Activated CD8-positive, alpha-beta memory T cell treated with anti-CD3 and anti-CD28 coated beads, Interleukin-2, amount 10 ng/mL, durations not matched to agents 7 days and 5 days (primary cell): ENCODE data around the gene AKT3. TPM values are rescaled to one million over a fixed set of nuclear protein-coding genes. Genes with fewer than 3 reads are reported as not detected.

Experiments
- ATAC-seq: fragments of 150-1000 bp; cut with Tn5 transposase; one replicate; pipeline ENCODE4 v1.10.0; 2021; ENCODE audit warnings: moderate library complexity
- CTCF ChIA-PET: fragments of 350-600 bp; sonication (Branson Sonifier 250); formaldehyde crosslinking; loops from one replicate; lab custom pipeline; 2021; ENCODE audit warnings: antibody characterized with exemption; lab: Charles Lee
- DNase-seq: peaks from one replicate; pipeline ENCODE4 v3.0.0-alpha.2; 2020
- H3K27ac Mint-ChIP-seq: one replicate; pipeline ENCODE4 v1.8.0; 2021; ENCODE audit warnings: mild to moderate bottlenecking, mixed read lengths
- H3K27me3 Mint-ChIP-seq: one replicate; pipeline ENCODE4 v1.8.0; 2021; ENCODE audit warnings: mixed read lengths
- H3K36me3 Mint-ChIP-seq: one replicate; pipeline ENCODE4 v1.8.0; 2021; ENCODE audit warnings: mild to moderate bottlenecking, mixed read lengths
- H3K4me1 Mint-ChIP-seq: one replicate; pipeline ENCODE4 v1.8.0; 2021; ENCODE audit warnings: mixed read lengths
- H3K4me3 Mint-ChIP-seq: one replicate; pipeline ENCODE4 v1.8.0; 2021; ENCODE audit warnings: mild to moderate bottlenecking, moderate library complexity, mixed read lengths
- H3K9me3 Mint-ChIP-seq: one replicate; pipeline ENCODE4 v1.8.0; 2022; ENCODE audit warnings: low read depth, mixed read lengths
- total RNA-seq, 2 experiments: library from RNA; stranded (reverse); gene quantifications; one replicate each; pipeline ENCODE4 v1.2.3, GENCODE V29; 2021

AKT3 gene
- total RNA-seq, 2 experiments from 2014 or later, result 40.8 to 42.6 TPM

DNA sequence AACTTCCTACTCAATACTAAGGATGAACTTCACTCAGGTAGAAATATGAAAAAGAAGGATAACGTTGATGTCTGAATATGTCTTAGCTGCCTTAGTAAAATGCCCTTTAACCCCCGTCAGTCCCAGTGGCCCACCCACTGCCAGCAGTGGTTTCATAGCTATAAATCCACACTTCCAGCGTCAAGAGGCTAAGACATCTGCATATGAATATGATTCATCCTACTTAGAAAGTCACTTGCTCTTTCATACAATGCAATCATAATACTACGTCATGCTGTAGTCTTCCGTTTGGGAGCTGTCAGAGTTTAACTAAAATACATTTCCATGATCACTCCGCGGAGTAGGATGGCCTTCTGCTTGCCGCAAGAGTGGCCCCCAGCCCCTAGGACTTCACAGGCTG lies 346.9 kb downstream of the AKT3 start:
- no peaks in the 10 kb centered on the region for H3K9me3 Mint-ChIP-seq
- CTCF ChIA-PET, result interaction anchor here (1.0 to 1.7 kb wide), 2 partner anchors 9 to 11 kb away, joined by 3 to 4 read pairs; no protein-coding TSS in a partner anchor
- peaks cover 22% of the 10 kb centered on the region for H3K36me3 Mint-ChIP-seq
- no peaks in the 10 kb centered on the region for H3K27me3 Mint-ChIP-seq
- H3K4me3 Mint-ChIP-seq, result no peak overlapping the region
- no peak overlapping the region for H3K27ac Mint-ChIP-seq
- no peak for ATAC-seq
- DNase-seq, result no peak
- H3K4me1 Mint-ChIP-seq, result peaks cover 26% of the 10 kb centered on the region

DNA sequence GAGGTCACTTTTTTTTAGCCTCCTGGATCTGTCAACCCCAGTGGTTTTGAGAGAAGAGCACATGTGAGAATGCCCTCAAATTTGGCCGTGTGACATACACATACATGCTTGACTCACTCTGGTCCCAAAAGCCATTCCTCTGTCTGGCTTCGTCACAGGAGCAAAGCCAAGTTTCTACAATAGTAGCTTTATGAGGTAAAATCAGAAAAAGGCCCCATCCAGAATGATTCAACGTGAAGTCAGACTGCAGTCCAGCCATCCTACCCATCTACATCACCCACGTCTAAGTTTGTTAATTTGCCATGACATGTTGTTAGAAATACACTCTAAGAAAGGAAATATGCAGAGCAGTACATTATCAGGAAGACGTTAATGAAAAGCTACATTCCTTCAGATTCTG lies 349.0 kb downstream of the AKT3 start:
- Mint-ChIP-seq H3K4me3 (no peak overlapping the region), H3K36me3 (peaks cover 20% of the 10 kb centered on the region), H3K9me3 (no peaks in the 10 kb centered on the region), H3K27me3 (no peaks in the 10 kb centered on the region), H3K27ac (no peak overlapping the region), H3K4me1 (peaks cover 4% of the 10 kb centered on the region)
- ATAC-seq (no peak), DNase-seq (no peak)
- CTCF ChIA-PET, result interaction anchor here (1.1 kb wide), 1 partner anchor 24 kb away, joined by 3 read pairs; no protein-coding TSS in a partner anchor

DNA sequence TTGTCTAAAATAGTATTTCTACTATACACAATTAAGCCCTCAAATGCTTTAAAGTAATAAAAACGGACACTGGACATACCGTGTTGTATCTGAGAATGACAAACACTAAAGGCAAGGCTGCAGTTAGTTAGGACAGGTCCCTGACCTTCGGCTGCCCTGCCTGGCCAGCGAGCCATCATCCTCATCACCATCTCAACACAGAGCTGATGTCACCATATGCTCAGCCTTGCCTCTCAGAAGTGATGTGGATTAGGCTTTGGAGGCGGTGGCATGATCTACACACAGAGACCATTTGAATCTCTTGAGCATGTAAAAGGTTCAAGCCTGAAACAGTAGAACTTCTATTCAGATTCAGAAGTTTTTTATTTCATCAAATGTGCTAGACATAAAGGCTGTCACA lies 349.5 kb downstream of the AKT3 start:
- Mint-ChIP-seq H3K27ac (no peak overlapping the region), H3K27me3 (no peaks in the 10 kb centered on the region), H3K9me3 (no peaks in the 10 kb centered on the region), H3K4me3 (no peak overlapping the region), H3K4me1 (no peaks in the 10 kb centered on the region), H3K36me3 (peaks cover 21% of the 10 kb centered on the region)
- CTCF ChIA-PET, result interaction anchor here (1.1 kb wide), 1 partner anchor 24 kb away, joined by 3 read pairs; no protein-coding TSS in a partner anchor
- ATAC-seq (no peak), DNase-seq (no peak)

DNA sequence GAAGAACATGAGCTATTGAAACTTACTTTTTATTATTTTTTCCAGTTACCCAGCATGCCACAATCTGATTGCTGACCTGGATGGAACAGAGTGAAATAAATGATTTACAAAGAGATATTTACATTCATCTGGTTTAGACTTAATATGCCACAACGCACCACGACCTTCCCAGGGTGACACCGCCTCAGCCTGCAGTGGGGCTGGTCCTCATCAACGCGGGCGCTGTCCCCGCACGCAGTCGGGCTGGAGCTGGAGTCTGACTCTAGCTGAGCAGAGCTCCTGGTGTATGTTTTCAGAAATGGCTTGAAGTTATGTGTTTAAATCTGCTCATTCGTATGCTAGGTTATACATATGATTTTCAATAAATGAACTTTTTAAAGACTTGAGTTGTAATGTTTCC lies 350.3 kb downstream of the AKT3 start:
- Mint-ChIP-seq H3K9me3 (no peaks in the 10 kb centered on the region), H3K4me1 (no peaks in the 10 kb centered on the region)
- ATAC-seq, result no peak

DNA sequence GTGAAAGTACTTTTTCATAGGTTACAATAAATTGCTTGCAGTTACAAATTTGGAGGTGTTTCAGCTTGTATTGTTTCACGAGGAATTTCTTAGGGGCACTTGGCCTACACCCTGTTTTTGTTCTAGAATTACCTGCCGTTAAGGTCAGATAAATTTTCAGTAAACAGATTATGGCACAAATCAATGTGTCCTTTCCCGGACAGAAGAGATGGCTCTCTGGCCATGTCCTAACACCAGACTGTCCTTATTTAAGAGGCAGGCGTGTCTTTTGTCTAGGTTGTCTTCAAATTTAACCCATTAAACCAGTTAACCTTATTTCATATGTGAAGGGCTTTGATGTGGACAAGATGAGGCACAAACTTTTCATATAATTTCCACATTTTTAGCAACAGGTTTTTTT lies 350.8 kb downstream of the AKT3 start:
- no peak for DNase-seq
- Mint-ChIP-seq H3K36me3 (peaks cover 12% of the 10 kb centered on the region), H3K27ac (no peak overlapping the region), H3K4me3 (no peak overlapping the region), H3K9me3 (no peaks in the 10 kb centered on the region), H3K4me1 (no peaks in the 10 kb centered on the region), H3K27me3 (no peaks in the 10 kb centered on the region)
- no peak for ATAC-seq
- CTCF ChIA-PET, result no interaction called here

More for the DNA sequence above, 350.3 kb downstream of the AKT3 start:
- no peaks in the 10 kb centered on the region for H3K27me3 Mint-ChIP-seq
- CTCF ChIA-PET, result no interaction called here
- no peak for DNase-seq
- H3K4me3 Mint-ChIP-seq, result no peak overlapping the region
- H3K27ac Mint-ChIP-seq, result no peak overlapping the region
- H3K36me3 Mint-ChIP-seq, result peaks cover 15% of the 10 kb centered on the region

DNA sequence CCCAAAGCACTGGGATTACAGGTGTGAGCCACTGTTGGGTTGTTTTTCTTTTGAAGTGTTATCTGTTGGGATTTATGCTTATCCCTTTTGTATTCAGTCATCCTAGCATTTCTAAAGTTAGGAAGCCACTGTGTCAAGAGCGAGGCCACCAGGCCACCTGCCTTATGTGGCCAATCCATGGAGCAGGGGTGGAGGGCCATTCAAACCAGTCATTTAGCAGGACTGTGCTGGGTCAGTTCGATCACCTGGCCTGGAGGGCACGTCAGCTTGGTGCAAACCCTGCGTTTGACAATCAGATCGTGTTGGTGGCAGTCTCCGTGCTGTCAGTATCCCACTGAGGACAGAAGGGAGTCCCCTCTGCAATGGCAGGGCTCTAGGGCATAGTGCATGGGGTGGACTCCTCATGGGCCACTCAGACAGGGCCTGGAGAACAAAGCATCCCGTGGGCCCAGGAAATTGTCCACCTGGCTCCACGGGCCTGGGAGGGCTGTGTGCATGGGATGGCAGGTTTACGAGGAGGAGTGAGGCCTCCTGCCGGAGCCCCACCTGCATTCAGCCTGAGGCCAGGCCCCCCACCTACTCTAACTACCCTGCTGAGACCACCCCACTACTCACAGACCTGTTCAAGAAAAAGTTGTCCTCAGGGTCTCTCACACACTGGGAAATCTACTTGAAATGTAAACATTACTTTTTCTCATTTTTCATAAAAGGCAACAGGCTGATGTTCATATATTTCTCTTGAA lies 351.9 kb downstream of the AKT3 start:
- CTCF ChIA-PET, result no interaction called here
- ATAC-seq, result no peak
- no peaks in the 10 kb centered on the region for H3K4me1 Mint-ChIP-seq
- H3K9me3 Mint-ChIP-seq, result no peaks in the 10 kb centered on the region
- H3K27ac Mint-ChIP-seq, result no peak overlapping the region
- H3K36me3 Mint-ChIP-seq, result peaks cover 10% of the 10 kb centered on the region
- peak; percentile 26 for DNase-seq
- no peak overlapping the region for H3K4me3 Mint-ChIP-seq
- no peaks in the 10 kb centered on the region for H3K27me3 Mint-ChIP-seq

DNA sequence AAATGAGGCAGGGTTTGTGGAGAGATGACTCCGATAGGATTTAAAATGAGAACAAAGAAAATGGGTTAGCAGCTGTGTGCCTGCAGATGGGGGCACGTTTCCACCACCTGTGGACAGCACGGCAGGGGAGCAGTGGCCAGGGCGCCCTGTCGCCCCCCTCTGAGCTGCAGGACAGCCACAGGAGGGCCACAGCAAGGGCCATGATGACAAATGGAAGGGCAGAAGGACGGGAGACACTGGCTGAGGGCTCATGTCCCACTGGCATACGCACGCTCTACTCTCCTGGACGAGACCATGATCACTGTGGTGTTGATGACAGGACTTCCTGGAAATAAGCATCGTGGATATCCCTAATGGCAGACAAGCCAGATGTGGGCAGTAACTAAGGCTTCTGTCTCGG lies 353.2 kb downstream of the AKT3 start:
- Mint-ChIP-seq H3K27me3 (no peaks in the 10 kb centered on the region), H3K4me3 (no peak overlapping the region), H3K9me3 (no peaks in the 10 kb centered on the region), H3K4me1 (no peaks in the 10 kb centered on the region), H3K27ac (no peak overlapping the region), H3K36me3 (peaks cover 7% of the 10 kb centered on the region)
- ATAC-seq (no peak), DNase-seq (peak; percentile 15)
- CTCF ChIA-PET, result no interaction called here

DNA sequence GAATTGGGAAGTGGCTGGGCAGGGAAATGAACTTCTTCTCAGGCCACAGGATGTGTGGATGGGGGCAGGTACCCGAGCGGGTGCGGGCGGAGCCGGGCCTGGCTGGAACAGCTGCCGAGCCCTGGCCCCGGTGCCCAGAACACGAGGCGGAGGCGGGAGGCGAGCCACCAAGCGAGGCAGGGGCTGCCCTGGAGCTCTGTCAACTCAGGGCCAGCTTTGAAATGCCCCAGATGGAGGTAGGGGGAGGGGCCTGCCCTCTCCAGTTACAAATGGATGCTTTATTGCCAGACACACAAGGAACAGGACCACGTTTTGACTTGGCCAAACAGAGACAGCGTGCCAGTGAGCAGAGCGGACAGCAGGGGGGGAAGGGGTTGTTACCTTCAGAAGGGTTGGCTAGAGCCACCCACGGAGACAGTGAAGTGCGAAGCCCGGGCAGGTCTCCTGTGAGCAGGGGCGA lies 353.8 kb downstream of the AKT3 start:
- ATAC-seq, result no peak
- H3K27ac Mint-ChIP-seq, result peak overlapping the region; percentile 31

DNA sequence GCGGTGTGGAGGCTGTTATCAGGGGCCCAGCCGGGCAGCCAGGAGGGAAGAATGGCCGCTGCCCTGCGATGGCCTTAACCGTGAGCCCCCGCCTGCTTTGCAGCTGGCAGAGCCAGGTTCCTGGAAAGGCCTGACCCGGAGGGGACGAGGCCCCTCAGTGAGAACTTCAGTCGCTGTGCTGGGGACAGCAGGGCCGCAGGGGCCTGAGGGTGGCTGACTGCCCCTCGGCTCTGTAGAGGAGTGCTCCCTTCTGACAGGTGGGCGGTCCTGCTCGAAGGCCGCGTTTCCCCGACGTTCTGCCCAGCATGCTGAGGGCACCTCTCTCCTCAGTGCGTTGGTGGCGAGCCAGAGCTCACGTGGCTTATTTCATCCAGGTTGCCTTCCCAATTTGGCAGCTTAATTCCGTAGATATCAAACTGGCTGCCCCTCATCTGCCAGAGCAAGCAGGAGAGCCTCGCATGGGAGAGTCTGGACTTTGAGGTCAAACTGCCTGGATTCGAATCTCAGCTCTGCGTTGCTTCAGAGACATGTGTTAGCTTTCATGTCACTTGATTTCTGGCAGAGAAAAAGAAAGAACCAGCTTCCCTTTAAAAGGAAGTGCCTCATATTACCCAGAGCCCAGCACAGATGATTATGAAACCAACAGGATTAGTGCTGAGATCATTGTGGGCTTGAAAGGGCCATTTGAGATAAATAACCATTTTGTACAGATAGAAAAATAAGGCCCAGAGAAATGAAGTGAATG lies 354.4 kb downstream of the AKT3 start:
- H3K4me1 Mint-ChIP-seq, result no peaks in the 10 kb centered on the region
- no peaks in the 10 kb centered on the region for H3K27me3 Mint-ChIP-seq
- H3K36me3 Mint-ChIP-seq, result peaks cover 5% of the 10 kb centered on the region
- H3K9me3 Mint-ChIP-seq, result no peaks in the 10 kb centered on the region
- no peak overlapping the region for H3K4me3 Mint-ChIP-seq
- CTCF ChIA-PET, result interaction anchor here (1.5 kb wide), 1 partner anchor 13 kb away, joined by 4 read pairs; no protein-coding TSS in a partner anchor
- H3K27ac Mint-ChIP-seq, result peak overlapping the region; percentile 31
- no peak for ATAC-seq
- peak; percentile 29 for DNase-seq

More for the DNA sequence above, 353.8 kb downstream of the AKT3 start:
- peak; percentile 22 for DNase-seq
- no peak overlapping the region for H3K4me3 Mint-ChIP-seq
- H3K36me3 Mint-ChIP-seq, result peaks cover 7% of the 10 kb centered on the region
- no peaks in the 10 kb centered on the region for H3K4me1 Mint-ChIP-seq
- CTCF ChIA-PET, result interaction anchor here (1.5 kb wide), 1 partner anchor 12 kb away, joined by 4 read pairs; no protein-coding TSS in a partner anchor
- H3K27me3 Mint-ChIP-seq, result no peaks in the 10 kb centered on the region
- no peaks in the 10 kb centered on the region for H3K9me3 Mint-ChIP-seq

DNA sequence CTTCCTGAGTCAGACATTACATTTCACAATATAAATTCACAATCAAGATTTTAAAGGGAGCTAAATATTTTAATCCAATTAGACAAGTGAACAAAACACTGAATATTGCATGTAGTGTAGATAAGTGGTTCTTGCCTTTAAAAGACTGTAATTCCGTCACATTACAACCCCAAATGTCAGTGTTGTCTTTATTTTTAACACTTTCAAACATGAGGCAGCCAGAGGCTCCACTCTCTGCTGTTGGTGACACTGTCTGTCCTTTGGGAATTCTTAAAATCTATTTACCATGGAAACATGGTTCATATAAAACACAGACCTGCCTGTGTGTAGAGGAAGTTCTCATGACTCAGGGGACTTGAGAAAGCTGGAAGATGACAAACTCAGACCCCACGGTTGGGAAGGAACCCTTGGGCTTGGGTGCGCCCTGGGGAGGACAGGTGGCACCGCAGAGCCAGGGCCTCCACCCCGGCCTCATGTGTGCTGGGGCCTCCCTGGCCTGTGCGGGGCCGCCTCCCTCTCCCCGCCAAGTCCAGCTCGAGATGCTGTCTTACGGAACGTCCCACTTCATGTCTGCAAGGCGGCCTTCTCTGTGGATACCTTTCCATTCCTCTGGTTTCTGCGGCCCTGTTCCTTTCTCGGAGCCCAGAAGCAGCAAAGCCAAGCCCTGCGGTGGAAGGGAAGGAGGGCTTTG lies 355.2 kb downstream of the AKT3 start:
- peak; percentile 22 for DNase-seq
- H3K4me1 Mint-ChIP-seq, result no peaks in the 10 kb centered on the region
- no peak for ATAC-seq
- H3K27me3 Mint-ChIP-seq, result no peaks in the 10 kb centered on the region
- H3K4me3 Mint-ChIP-seq, result no peak overlapping the region
- H3K27ac Mint-ChIP-seq, result no peak overlapping the region
- H3K36me3 Mint-ChIP-seq, result peaks cover 5% of the 10 kb centered on the region
- H3K9me3 Mint-ChIP-seq, result no peaks in the 10 kb centered on the region
- CTCF ChIA-PET, result interaction anchor here (1.5 kb wide), 2 partner anchors 8 to 13 kb away, joined by 4 read pairs; no protein-coding TSS in a partner anchor

DNA sequence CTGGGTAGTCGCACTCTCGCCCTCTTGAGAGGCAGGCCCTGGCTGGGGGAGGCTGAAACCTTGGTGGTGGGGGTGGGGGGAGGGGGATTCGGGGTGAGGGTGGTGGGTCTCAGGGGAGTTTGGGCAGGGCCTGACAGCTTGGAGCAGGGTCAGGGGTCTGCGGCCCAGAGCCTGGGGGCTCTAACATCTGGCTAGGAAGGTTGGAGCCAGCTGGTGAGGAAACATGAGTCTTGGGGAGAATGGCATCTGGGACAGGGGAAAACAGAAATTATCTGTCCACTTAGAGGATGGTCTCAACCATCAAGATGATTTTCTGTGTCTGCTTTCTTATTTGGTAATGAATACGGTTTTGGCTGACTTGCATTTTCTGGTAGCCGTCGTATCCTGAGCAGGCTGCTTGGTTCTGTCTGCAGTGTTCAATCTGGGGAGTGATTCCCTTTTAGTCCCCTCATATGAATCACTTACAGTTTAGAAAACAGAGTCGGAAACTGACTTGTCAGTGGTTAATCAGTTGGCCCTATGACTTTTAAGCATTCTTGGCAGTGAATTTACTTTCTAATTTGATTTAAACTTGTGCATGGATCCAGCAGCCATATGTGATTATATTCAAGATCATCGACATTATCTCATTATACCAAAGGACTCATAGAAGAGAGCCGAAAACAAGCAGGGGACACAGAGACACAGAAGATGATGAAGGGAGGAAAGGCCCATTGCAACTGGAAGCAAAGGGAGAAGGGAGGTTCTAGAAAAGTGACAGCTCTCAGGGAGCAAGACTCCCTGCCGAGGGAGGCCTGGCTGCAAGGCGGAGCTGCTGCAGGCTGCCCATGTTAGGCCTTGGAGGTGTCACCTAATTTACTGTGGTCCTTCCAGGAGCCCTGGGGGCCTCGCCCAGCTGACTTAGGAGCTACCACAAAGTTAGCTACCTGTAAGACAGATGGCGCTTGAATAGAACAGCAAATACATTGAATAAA lies 356.6 kb downstream of the AKT3 start:
- H3K27me3 Mint-ChIP-seq, result no peaks in the 10 kb centered on the region
- H3K4me3 Mint-ChIP-seq, result no peak overlapping the region
- H3K27ac Mint-ChIP-seq, result peak overlapping the region; percentile 6
- no peaks in the 10 kb centered on the region for H3K4me1 Mint-ChIP-seq
- CTCF ChIA-PET, result interaction anchor here (0.8 to 1.5 kb wide), 3 partner anchors 10 to 54 kb away, joined by 3 to 4 read pairs (median 3); no protein-coding TSS in a partner anchor
- ATAC-seq (no peak), DNase-seq (peak; percentile 33)
- H3K36me3 Mint-ChIP-seq, result peaks cover 5% of the 10 kb centered on the region
- no peaks in the 10 kb centered on the region for H3K9me3 Mint-ChIP-seq
